ENCODE measurements around the gene DTNA.

The DTNA gene

GRCh38 chr18:34847408-34847807 lies 137.3 kb downstream of the DTNA start:
- DNase-seq = no peak

- no peak for DNase-seq
Observed at GRCh38 chr18:34848156-34848555, 138.1 kb downstream of the DTNA start.

DNA sequence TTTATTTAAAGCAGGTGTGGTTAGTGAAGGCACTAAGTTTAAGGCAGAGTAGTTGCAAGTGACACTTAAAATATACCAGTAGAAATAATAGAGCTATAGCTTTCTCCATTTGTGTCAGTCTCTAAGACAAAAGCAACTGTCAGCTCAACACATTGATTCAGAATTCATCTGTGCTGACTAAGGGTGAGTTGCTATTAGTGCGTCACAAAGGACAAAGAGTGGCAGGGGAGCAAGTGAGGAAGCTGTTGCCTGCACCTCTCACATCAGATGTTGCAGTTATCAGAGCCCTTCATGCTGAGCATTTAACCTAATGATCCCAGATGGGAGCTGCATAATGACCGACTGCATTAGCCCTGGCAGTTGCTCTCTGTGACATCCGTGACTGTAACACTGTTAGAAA lies 138.6 kb downstream of the DTNA start:
- DNase-seq = no peak

DNA sequence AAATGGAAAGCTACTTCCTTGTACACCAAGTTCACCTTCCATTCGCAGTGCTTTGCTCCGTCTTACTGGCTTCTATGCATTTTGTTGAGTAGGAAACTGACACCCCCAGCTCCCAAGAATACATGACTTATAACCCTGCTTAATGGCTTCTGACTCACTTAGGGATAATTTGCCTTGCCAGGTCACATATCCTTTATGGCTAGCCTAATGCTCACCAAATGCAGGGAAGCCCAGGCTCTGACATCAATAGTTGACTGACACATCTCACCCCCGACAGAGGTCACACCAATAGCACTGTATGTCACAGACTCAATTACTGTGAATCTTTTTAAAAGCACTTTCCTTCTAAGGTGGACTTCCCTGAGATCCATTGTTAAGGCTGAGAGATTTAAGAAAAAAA lies 147.2 kb downstream of the DTNA start:
- DNase-seq = no peak

- DNase-seq = no peak
Observed at GRCh38 chr18:34858188-34858587, 148.1 kb downstream of the DTNA start.

GRCh38 chr18:34859496-34859895 lies 149.4 kb downstream of the DTNA start:
- no peak for DNase-seq

DNA sequence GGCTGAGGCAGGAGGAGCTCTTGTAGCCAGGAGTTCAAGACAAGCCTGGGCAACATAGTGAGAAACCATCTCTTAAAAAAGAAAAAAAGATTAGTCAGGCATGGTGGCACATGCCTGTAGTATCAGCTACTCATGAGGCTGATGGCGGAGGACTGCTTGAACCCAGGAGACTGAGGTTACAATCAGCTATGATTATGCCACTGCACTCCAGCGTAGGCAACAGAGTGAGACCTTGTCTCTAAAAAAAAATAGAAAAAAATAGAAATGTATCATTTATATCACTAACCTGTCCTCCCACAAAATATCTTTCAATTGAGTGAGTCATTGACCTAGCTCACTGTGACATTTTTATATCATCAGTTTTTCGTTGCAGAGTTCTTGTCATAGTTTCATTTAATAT lies 152.5 kb downstream of the DTNA start:
- no peak for DNase-seq

GRCh38 chr18:34863702-34864101 lies 153.6 kb downstream of the DTNA start:
- no peak for DNase-seq

GRCh38 chr18:34864836-34865497 lies 154.9 kb downstream of the DTNA start:
- no peak for DNase-seq

DNA sequence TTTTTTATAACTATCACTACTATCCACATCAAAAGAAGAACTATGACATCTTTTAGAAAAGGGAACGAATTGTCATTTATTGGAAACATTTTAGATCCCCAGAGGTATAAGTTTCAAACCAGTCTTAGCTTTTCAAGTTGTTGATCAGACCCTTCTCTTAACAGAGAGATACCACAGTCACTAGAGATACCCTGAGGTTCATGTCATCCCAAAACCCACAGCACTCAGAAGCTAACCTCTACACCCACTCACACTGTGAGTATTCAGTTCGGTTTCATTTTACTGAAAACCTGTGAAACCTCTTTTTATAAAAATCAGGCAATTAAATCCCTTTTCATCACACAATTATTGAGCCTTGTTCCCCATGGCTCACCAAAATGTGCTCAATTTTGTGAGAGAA lies 156.2 kb downstream of the DTNA start:
- DNase-seq = no peak

- no peak for DNase-seq
Observed at GRCh38 chr18:34866739-34867138, 156.6 kb downstream of the DTNA start.

DNA sequence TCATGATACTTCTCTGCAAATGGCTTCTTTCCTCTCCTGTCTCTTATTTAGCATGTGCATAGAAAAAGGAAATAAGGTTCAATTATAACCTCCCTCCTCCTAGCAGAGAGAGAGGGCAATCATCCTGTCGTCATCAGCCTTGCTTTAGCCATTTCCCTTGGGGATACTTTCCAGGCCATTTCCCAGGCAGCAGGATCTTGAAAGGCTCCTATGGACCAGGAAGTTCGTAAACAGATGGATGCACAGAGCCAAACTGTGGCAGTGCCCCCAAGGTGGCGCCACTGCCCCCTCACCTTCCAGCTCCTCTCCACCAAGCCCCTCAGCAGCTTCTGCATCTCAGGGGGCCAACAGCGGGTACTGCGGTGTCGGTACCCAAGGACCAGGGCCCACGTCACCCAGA lies 157.4 kb downstream of the DTNA start:
- no peak for DNase-seq

- no peak for DNase-seq
Observed at GRCh38 chr18:34870555-34871310, 160.6 kb downstream of the DTNA start.

GRCh38 chr18:34871435-34871834 lies 161.3 kb downstream of the DTNA start:
- no peak for DNase-seq

DNA sequence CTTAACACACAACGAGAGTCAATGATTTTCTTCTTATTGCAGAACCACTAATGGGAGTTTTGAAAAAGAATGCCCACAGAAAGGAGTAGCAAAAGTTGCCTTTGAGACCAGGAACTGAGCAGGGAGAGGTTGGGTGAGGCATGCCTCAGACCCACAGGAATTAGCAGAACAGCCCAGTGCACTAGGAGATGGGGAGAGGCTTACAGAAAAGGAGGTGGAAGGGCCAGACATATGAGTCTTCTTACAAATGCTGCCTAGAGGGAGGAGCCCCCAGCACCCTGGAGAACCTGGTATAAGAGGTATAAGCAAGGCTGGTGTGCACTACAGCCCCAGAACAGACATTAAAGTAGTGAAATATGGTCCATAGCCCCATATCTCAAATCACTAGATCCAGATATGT lies 162.0 kb downstream of the DTNA start:
- no peak for DNase-seq

- DNase-seq = no peak
Observed at GRCh38 chr18:34873986-34874580, 164.0 kb downstream of the DTNA start.

- DNase-seq = peak in 4 of 58 donors; percentile 10 to 32 (median 12)
Observed at GRCh38 chr18:34875150-34875549, 165.1 kb downstream of the DTNA start.

DNA sequence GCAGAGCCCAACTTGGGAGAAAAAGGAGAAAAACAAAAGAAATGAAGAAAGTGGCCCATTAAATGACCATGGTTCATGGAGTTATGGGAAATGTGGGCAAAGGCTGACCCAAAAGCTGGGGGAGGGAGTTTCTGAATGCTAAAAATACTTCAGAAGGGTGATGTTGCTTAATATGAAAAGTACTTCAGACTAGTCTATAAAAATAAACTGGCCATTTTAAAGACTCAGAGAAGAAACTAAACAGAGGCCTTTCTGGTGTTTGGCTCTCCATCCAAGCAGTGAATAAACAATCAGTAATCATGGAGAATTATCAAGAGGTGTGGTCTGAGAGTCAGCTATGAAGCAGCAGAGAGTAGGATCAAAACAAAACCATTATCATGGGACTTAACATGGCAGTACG lies 170.3 kb downstream of the DTNA start:
- DNase-seq = no peak

DNA sequence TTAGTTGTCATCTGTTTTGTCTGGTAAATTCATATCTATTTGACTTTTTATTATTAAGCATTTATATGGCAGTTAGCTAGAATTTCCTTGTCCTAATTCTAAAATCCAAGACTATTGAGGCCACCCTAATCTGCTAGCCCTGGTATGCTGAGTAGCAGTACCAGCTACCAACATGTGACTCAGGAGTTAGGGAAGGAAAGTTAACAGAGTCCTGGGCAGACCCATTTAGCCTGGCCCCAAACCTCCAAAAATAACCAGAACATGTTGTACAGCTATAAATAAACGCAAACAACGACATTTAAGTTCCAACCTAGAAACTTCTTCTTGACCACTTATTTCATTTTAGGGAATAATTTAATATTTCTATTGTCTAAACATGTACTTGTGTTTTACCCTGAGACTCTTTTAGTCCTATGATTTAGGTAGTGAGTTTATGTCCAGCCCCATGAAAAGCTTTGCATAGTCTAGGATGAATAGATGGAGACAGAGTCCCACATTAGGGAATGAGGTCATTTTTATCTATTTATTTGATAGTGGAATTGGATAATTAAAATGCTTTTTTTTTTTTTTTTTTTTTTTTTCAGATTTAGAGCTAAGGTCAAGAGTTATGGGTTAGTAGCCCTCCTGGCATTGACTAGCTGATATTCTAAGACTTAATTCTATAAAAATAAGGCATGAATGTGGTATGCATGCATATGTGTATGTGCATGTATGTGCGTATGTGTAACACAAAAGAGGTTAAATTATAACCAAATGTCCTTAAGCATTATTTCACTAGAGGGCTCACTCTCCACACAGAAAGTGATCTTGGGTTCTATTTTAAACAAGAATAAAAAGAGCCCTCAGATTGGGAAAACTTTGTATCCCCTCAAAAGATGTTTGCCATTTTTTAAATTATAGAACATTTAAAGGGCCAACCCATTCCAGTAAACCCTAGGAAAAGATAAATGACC lies 171.1 kb downstream of the DTNA start:
- DNase-seq = peak in 1 of 58 donors; percentile 8

- no peak for DNase-seq
Observed at GRCh38 chr18:34884436-34884835, 174.3 kb downstream of the DTNA start.

DNA sequence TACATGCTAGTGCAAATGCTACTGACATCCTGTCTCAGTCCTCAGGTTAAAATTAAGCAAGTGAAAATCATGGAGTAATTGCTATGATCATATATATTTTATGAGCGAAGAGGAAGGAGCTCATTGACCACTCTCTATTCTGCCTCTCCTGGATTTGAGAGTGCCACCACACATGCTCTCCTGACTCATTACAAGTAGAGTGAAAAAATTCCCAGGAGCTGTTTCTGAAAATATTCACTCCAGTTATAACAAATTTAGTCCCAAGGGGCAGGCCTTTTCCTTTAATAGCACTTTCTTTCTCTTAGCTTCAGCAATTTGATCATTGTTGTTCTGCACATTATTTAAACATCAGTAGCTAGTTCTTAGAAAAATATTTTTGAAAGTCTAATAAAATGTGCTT lies 176.1 kb downstream of the DTNA start:
- DNase-seq = no peak

Data from anterior cingulate cortex (tissue), 58 donors.